Ishikawa (cell line): ENCODE measurements around the gene SFTPD.
A peak's percentile ranks its signal among the peaks of the same experiment; 100 is the strongest.

Source experiments
- CEBPB ChIP-seq: IDR thresholded peaks from 2 replicates; pipeline ENCODE4 v1.6.1; 2012
- CREB1 ChIP-seq: IDR thresholded peaks from 2 replicates; pipeline ENCODE4 v1.6.1; 2012; ENCODE audit warnings: low read depth
- EGR1 ChIP-seq: IDR thresholded peaks from 2 replicates; pipeline ENCODE4 v1.6.1; 2012
- EP300 ChIP-seq: IDR thresholded peaks from 2 replicates; pipeline ENCODE4 v1.6.1; 2012; ENCODE audit warnings: borderline replicate concordance
- FOXM1 ChIP-seq: IDR thresholded peaks from 2 replicates; pipeline ENCODE4 v1.6.1; 2012; ENCODE audit warnings: low read depth, borderline replicate concordance
- MAX ChIP-seq: IDR thresholded peaks from 2 replicates; pipeline ENCODE4 v1.6.1; 2012
- NFIC ChIP-seq: IDR thresholded peaks from 2 replicates; pipeline ENCODE4 v1.6.1; 2012
- RAD21 ChIP-seq: IDR thresholded peaks from 2 replicates; pipeline ENCODE4 v1.6.1; 2012; ENCODE audit warnings: low read depth
- TAF1 ChIP-seq: IDR thresholded peaks from 2 replicates; pipeline ENCODE4 v1.6.1; 2012; ENCODE audit warnings: low read depth, mild to moderate bottlenecking
- TCF12 ChIP-seq: IDR thresholded peaks from 2 replicates; pipeline ENCODE4 v1.6.1; 2012; ENCODE audit warnings: low read depth
- TEAD4 ChIP-seq: IDR thresholded peaks from 2 replicates; pipeline ENCODE4 v1.6.1; 2012
- USF1 ChIP-seq: IDR thresholded peaks from 2 replicates; pipeline ENCODE4 v1.6.1; 2012
- YY1 ChIP-seq: IDR thresholded peaks from 2 replicates; pipeline ENCODE4 v1.6.1; 2012; ENCODE audit warnings: low read depth
- ZBTB7A ChIP-seq: IDR thresholded peaks from 2 replicates; pipeline ENCODE4 v1.6.1; 2012; ENCODE audit warnings: low read depth
- TF ChIP-seq, protein P1 (sequence below): IDR thresholded peaks from 2 replicates; pipeline ENCODE4 v1.6.1; 2012; ENCODE audit warnings: low read depth, mild to moderate bottlenecking

The SFTPD gene

GRCh38 chr10:79984851-79985250 lies 35.9 kb upstream of the SFTPD start:
- no peak for TF ChIP-seq TAF1
- peak; percentile 31; the same call in 1 of the 2 replicates for TF ChIP-seq MAX

DNA sequence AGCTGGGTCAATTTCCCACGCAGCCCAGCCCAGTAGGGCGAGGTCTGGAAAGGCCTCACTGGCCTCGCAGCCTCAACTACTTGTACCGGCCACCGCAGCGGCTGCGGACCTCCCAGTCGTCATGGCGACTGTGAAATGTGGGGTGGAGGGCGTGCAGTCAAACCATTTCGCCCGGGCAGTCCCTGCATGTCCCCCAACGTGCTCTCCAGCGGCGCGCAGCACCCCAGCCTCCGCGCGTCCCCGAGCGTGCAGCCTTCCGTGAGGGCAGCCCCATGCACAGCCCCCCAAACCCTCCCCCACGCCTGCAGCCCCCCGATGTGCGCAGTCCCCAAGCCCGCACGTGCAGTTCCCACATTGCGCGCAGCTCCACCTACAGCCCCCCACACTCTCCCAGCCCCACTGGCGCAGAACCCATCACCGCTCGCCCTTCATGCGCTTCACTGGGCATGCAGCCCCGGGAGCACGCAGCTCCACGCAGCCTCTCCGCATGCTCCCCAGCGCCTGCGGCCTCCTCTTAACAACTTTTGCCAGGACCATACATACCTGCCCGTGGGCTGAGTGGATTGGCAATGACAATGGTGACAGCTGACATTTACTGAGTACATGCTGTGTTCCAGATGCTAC lies 34.5 kb upstream of the SFTPD start:
- no peak for TF ChIP-seq CREB1
- TF ChIP-seq EP300: no peak
- no peak for TF ChIP-seq FOXM1
- TF ChIP-seq NFIC: no peak
- TF ChIP-seq ZBTB7A: no peak
- no peak for TF ChIP-seq YY1
- no peak for TF ChIP-seq CEBPB
- no peak for TF ChIP-seq TAF1
- no peak for TF ChIP-seq TCF12
- TF ChIP-seq MAX: no peak
- no peak for TF ChIP-seq EGR1
- TF ChIP-seq, protein P1, sequence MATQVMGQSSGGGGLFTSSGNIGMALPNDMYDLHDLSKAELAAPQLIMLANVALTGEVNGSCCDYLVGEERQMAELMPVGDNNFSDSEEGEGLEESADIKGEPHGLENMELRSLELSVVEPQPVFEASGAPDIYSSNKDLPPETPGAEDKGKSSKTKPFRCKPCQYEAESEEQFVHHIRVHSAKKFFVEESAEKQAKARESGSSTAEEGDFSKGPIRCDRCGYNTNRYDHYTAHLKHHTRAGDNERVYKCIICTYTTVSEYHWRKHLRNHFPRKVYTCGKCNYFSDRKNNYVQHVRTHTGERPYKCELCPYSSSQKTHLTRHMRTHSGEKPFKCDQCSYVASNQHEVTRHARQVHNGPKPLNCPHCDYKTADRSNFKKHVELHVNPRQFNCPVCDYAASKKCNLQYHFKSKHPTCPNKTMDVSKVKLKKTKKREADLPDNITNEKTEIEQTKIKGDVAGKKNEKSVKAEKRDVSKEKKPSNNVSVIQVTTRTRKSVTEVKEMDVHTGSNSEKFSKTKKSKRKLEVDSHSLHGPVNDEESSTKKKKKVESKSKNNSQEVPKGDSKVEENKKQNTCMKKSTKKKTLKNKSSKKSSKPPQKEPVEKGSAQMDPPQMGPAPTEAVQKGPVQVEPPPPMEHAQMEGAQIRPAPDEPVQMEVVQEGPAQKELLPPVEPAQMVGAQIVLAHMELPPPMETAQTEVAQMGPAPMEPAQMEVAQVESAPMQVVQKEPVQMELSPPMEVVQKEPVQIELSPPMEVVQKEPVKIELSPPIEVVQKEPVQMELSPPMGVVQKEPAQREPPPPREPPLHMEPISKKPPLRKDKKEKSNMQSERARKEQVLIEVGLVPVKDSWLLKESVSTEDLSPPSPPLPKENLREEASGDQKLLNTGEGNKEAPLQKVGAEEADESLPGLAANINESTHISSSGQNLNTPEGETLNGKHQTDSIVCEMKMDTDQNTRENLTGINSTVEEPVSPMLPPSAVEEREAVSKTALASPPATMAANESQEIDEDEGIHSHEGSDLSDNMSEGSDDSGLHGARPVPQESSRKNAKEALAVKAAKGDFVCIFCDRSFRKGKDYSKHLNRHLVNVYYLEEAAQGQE: no peak

- TF ChIP-seq YY1 (no peak), CREB1 (no peak), EGR1 (no peak), TCF12 (no peak), TAF1 (no peak), USF1 (no peak), NFIC (peak; percentile 69)
- TF ChIP-seq, protein P1: no peak
These were observed 34.0 kb upstream of the SFTPD start for GRCh38 chr10:79982861-79983260.

GRCh38 chr10:79982362-79982800 lies 33.5 kb upstream of the SFTPD start:
- TF ChIP-seq RAD21 (no peak), USF1 (no peak)

DNA sequence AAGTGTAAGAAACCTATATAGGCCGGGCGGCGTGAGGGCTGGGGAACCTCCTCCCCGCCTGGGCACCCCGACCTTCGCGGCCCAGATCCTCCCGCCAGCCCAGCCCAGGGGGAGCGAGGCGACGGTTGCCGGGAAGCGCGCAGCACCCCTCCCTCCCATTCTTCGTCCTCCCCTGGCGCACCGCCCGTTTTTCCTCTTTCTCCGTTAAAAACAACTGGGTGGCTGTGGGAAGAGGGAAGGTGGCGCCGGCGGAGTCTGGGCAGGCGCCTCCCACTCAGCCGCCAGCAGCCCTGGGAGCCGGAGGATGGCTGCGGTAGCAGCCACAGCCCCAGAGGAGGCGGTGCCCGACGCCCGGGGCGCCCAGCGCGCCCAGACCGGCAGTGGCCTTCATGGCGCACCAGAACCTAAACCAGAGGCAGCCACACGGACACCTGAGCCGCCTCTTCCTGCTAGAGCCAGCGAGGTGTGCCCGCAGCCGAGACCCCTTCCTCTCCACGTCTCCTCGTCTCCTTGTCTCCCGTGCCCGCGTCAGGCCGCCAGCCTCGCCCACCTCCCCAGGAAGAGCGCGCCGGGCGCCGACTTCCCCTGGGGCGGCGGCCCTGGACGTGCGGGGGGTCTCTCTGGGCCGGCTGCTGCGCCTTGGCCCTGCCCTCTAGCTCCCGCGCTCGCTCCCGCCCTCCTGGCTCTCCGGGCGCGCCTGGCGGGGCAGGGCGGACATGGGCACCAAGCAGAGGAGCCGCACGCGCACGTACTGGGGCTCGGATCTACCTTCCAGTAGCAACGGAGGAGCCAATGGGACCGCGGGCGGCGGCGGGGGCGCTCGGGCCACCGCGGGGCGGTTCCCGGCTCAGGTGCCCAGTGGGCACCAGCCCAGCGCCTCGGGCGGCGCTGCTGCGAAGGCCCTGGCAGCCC lies 32.8 kb upstream of the SFTPD start:
- TF ChIP-seq EGR1: peak; percentile 35
- peak; percentile 46; the same call in 1 of the 2 replicates for TF ChIP-seq YY1
- peak; percentile 57 for TF ChIP-seq NFIC
- no peak for TF ChIP-seq USF1
- TF ChIP-seq EP300: no peak; the same call in 1 of the 2 replicates
- no peak for TF ChIP-seq RAD21
- TF ChIP-seq, protein P1: no peak
- TF ChIP-seq CREB1: no peak
- TF ChIP-seq MAX: peak; percentile 76
- TF ChIP-seq TAF1: peak; percentile 62; the same call in 1 of the 2 replicates
- peak; percentile 89; the same call in 1 of the 2 replicates for TF ChIP-seq ZBTB7A
- peak; percentile 50 for TF ChIP-seq TCF12
- no peak for TF ChIP-seq CEBPB
- no peak for TF ChIP-seq TEAD4
- TF ChIP-seq FOXM1: no peak
